T-helper 1 cell treated with Interleukin-12 subunit alpha and Interleukin-12 subunit beta and Interleukin-4 antibody, amounts not matched to agents 30 ng/mL and 1 ng/mL, for 36 hours (primary cell): ENCODE results near the gene WDR53. TPM values are rescaled to one million over a fixed set of nuclear protein-coding genes. Genes with fewer than 3 reads are reported as not detected.
"Not testable (repeated sequence)": the region's sequence is repeated elsewhere in the genome, so short reads cannot be mapped to it uniquely, and the experiment has no call there.

ENCODE experiments used
- intact Hi-C: fragments of 100-400 bp; cut with micrococcal nuclease; formaldehyde crosslinking; loops from one replicate; pipeline ENCODE4 v1.15.1; 2024
- total RNA-seq: library from RNA; stranded (reverse); gene quantifications from 2 replicates; pipeline ENCODE4 v1.2.3, GENCODE V29; 2022

The WDR53 gene
- total RNA-seq, 1 donor from 2014 or later, result 19.5 TPM

DNA sequence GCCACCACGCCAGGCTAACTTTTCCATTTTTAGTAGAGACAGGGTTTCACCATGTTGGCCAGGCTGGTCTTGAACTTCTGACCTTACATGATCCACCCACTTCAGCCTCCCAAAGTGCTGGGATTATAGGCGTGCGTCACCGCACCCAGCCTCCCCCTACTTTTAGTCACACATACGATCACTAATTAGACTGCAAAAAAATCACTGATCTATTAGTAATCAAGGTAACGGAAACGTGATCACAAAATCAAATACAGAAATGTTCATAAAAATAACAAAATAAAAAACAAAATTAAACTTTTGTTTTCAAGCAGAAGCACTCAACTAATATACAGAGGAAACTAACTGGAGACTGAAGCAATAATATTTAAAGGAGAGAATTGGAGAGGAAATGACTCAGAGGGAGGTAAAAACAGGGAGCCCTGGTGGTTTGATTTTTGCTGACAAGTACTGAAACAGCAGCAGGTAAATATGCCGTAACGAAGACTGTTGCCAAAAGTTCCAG, 4.6 kb downstream of the WDR53 start:
- intact Hi-C loops, result loop anchor here (1.0 kb wide), 1 partner anchor 26 kb away; no protein-coding TSS in a partner anchor

- intact Hi-C loops, result no loop called here
Observed at GRCh38 chr3:196559826-196560225, 8.5 kb downstream of the WDR53 start.

DNA sequence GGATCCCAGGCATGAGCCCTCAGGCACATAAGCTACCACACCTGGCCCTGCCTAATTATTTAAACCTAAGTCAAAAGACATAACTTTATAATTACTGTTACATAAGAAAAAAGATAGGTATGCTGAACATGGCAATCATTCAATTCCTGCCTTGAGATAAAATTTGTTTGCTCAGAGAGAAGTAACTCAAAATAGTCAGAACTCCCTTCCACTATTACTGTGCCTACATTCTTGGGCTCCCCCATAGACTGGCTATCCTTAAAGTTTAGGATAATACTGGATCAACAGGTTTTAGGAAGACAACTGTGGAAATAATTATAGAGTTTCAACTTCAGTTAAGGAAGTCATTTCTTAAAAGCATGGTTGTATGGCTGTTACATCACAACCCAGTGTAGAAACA, 9.9 kb downstream of the WDR53 start:
- intact Hi-C loops, result no loop called here

DNA sequence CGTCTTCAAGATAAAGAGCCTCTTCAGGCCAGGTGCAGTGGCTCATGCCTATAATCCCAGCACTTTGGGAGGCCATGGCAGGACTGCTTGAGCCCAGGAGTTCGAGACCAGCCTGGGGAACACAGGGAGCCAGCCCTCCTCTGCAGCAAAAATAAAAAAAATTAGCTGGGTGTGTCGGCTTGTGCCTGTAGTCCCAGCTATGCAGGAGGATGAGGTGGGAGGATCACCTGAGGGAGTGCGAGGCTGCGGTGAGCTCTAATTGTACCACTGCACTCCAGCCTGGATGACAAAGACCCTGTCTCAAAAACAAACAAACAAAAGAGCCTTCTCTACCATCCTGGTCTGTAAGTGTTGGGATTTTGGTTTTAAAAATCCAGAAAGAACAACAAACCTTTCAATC, 11.1 kb downstream of the WDR53 start:
- intact Hi-C loops, result no loop called here

- intact Hi-C loops, result no loop called here
Observed at GRCh38 chr3:196555295-196555694, 13.1 kb downstream of the WDR53 start.

DNA sequence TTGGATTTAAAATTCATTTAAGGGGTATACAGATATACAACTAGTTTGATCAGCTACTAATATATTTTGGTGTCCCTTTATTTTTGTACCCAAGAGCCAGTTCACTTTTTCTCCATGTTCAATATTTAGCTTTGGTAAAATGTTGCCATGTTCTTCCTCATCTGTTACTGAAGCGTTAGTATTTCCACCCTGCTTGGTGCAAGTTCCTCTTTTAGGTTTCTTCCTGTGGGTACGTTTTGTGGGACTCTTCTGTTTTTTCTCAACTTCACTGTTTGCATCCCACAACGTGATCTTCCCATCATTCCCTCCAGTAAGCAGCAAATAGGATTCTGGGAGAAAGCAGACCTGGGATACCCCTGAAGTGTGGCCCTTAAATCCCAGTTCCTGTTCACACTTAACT, 14.1 kb downstream of the WDR53 start:
- intact Hi-C loops, result no loop called here

GRCh38 chr3:196553551-196553950, 14.8 kb downstream of the WDR53 start:
- intact Hi-C loops, result no loop called here

- intact Hi-C loops, result no loop called here
Observed at GRCh38 chr3:196552253-196552652, 16.1 kb downstream of the WDR53 start.

DNA sequence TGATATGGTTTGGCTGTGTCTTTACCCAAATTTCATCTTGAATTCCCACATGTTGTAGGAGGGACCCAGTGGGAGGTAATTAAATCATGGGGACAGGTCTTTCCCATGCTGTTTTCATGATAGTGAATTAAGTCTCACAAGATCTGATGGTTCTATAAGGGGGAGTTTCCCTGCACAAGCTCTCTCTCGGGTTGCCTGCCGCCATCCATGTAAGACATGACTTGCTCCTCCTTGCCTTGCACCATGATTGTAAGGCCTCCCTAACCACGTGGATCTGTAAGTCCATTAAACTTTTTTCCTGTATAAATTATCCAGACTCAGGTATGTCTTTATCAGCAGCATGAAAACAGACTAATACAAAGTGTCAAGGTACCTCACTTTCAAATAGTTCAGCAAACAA, 18.2 kb downstream of the WDR53 start:
- intact Hi-C loops, result not testable (repeated sequence)

- intact Hi-C loops, result not testable (repeated sequence)
Observed at GRCh38 chr3:196549312-196549711, 19.0 kb downstream of the WDR53 start.

- intact Hi-C loops, result no loop called here
Observed at GRCh38 chr3:196547067-196547466, 21.3 kb downstream of the WDR53 start.

DNA sequence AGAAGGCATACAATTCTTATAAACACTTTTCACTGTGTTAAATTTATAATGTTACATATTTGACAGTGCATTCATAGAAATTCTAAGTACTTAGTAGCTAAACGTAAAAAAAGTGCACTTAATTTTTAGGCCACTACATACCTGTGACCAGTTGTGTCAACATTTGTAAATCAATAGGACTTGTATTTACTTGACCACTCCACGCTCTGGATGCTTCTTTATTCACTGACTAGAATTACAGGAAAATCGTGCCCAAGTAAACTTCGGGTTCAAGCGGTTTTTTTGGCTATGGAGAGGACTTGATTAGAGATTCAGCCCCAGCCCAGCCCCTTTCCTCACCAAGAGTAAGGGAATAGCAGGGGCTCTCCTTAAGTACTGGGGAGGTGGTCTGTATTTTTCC, 21.8 kb downstream of the WDR53 start:
- intact Hi-C loops, result no loop called here

- intact Hi-C loops, result no loop called here
Observed at GRCh38 chr3:196544491-196544992, 23.8 kb downstream of the WDR53 start.

DNA sequence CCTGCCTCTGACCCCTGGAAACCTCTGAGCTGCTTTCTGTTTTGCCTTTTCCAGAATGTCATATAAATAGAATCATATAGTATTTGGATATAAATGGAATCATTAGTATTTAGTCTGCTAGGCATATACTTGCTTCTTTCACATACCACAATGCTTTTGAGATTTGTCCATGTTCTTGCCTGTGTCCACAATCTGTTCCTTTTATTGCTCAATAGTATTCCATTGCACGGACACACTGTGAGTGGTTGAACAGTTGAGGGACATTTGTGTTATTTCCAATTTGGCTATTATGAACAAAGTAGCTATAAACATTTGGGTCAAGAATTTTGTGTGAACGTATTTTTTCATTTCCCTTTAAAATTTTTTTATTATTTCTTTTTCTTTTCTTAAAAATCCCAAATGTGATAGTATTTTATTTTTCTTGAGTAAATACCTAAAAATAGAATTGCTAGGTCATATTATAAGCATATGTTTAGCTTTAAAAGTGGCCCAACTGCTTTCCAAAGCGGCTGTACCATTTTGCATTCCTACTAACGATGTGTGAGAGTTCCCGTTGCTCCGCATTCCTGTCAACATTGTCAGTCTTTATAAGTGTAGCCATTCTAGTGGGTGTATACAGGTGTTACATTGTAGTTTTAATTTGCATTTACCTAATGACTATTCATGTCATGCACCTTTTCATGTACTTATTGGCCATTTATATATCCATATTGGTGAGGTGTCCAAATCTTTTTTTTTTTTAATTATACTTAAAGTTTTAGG, 26.5 kb downstream of the WDR53 start:
- intact Hi-C loops, result no loop called here

DNA sequence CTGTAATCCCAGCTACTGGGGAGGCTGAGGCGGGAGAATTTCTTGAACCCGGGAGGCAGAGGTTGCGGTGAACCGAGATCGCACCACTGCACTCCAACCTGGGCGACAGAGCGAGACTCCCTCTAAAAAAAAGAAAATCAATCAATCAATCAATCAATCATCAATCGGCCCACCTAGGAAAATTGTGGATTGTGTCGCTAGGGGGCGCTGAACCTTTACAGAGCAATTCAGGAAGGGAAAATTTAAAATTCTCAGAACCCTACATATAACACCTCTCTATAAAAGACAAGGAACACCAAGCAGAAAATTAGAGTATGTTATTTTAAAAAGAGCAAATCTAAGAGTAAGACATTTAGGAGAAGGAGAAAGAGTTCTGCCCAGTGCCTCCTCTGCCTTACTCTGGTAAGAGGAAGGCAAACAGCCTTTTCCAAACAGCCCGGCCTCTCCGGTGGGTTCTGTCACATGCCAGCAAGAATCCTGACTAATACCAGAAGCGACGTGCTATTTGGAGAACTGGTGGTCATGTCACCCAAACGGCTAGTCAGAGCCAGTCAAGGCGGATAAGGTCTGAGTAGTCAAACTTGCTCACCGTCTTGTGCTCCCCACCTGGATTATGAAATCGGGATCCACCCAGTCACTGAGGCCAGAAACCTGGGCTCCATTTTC, 30.9 kb downstream of the WDR53 start:
- intact Hi-C loops, result loop anchor here (1.0 to 10.0 kb wide), 7 partner anchors 27 to 650 kb away; partner anchors contain the start of genes NCBP2 and PIGZ

- intact Hi-C loops, result loop anchor here (10.0 kb wide), 1 partner anchor 412 kb away; the partner anchor contains the start of gene NCBP2
Observed at GRCh38 chr3:196533260-196533681, 35.1 kb downstream of the WDR53 start.

- intact Hi-C loops, result loop anchor here (10.0 kb wide), 1 partner anchor 413 kb away; the partner anchor contains the start of gene NCBP2
Observed at GRCh38 chr3:196531418-196531817, 36.9 kb downstream of the WDR53 start.

- intact Hi-C loops, result loop anchor here (1.0 to 2.0 kb wide), 3 partner anchors 25 to 156 kb away; partner anchors contain the start of genes FBXO45, RNF168 and WDR53
Observed at GRCh38 chr3:196528639-196529233, 39.6 kb downstream of the WDR53 start.

DNA sequence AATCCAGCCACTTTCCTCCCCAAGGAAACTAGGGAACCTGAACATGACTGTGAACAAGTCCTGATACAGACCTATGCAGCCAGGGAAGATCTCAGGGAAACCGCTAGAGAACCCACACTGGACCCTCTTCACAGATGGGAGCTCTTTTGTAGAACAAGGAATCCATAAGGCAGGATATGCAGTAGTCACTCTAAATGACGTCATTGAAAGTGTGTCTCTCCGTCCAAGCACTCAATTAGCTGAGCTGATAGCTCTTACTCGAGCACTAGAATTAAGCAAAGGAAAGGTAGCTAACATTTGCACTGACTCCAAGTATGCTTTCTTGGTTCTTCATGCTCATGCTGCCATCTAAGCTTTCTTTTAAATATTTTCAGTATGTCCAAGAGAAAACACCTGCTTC, 43.2 kb downstream of the WDR53 start:
- intact Hi-C loops, result no loop called here

- intact Hi-C loops, result no loop called here
Observed at GRCh38 chr3:196524527-196524926, 43.8 kb downstream of the WDR53 start.

- intact Hi-C loops, result no loop called here
Observed at GRCh38 chr3:196523841-196524240, 44.5 kb downstream of the WDR53 start.

DNA sequence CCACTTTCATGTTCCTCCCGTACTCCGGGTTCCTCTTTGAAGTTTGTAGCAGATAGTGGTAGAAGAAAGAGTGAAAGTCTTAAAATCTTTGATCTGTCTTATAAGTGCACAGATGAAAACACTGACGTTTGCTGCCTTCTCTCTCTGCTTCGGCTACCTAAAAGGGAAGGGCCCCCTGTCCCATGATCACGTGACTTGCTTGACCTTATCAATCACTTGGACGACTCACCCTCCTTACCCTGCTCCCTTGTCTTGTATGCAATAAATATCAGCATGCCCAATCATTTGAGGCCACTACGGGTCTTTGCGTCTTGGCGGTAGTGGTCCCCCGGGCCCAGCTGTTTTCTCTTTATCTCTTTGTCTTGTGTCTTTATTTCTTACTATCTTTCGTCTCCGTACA, 47.1 kb downstream of the WDR53 start:
- intact Hi-C loops, result not testable (repeated sequence)
